Ascending aorta (tissue), 2 donors: ENCODE data around the gene A1BG. TPM values are rescaled to one million over a fixed set of nuclear protein-coding genes. Genes with fewer than 3 reads are reported as not detected.

Source experiments
- DNase-seq, 2 donors: peaks; one replicate each; pipeline ENCODE4 v3.0.0-alpha.2; 2019; ENCODE audit warnings: low spot score in 2 of 2
- H3K27ac ChIP-seq, 2 donors: fragments of 200-600 bp; sonication (generic); one replicate each; pipeline ENCODE4 v1.5.1; 2016 to 2017; ENCODE audit warnings: mild to moderate bottlenecking in 1 of 2
- H3K27me3 ChIP-seq: fragments of 200-600 bp; sonication (generic); one replicate; pipeline ENCODE4 v1.5.1; 2017
- H3K36me3 ChIP-seq, 2 donors: fragments of 200-600 bp; sonication (generic); one replicate each; pipeline ENCODE4 v1.5.1; 2016
- H3K4me1 ChIP-seq, 2 donors: fragments of 200-600 bp; sonication (generic); one replicate each; pipeline ENCODE4 v1.5.1; 2016 to 2017; ENCODE audit warnings: mild to moderate bottlenecking in 1 of 2
- H3K4me3 ChIP-seq, 2 donors: fragments of 200-600 bp; sonication (generic); one replicate each; pipeline ENCODE4 v1.5.1; 2016 to 2017; ENCODE audit warnings: mild to moderate bottlenecking in 1 of 2
- H3K9me3 ChIP-seq, 2 donors: fragments of 200-600 bp; sonication (generic); one replicate each; pipeline ENCODE4 v1.5.1; 2016
- CTCF ChIP-seq, 3 experiments: fragments of 200-600 bp in 2 of 3; fragments of 450-650 bp in 1 of 3; sonication (generic) in 2 of 3; IDR thresholded peaks; one replicate each; pipeline ENCODE4 v1.5.1; 2016 to 2019; ENCODE audit warnings: antibody characterized with exemption in 3 of 3, mild to moderate bottlenecking in 1 of 3, moderate library complexity in 1 of 3
- intact Hi-C: fragments of 100-400 bp; cut with DNase I; formaldehyde crosslinking; loops from one replicate; pipeline ENCODE4 v1.15.1; 2023
- total RNA-seq: library from RNA; depleted of rRNA; stranded (reverse); fragments of >200 nt; gene quantifications from one replicate; pipeline ENCODE4 v1.1.0, GENCODE V29; 2016

A1BG gene
- 0.32 TPM for total RNA-seq

- intact Hi-C loops = no loop called here
- no peaks in the 10 kb centered on the region for H3K9me3 ChIP-seq
- DNase-seq = no peak
- no peak within 1 kb of the TSS for H3K27ac ChIP-seq
- H3K4me3 ChIP-seq = no peak within 1 kb of the TSS
- TF ChIP-seq CTCF (IDR thresholded peaks at IDR 0.05) = no peak
- no peaks in the 10 kb centered on the region for H3K36me3 ChIP-seq
- no peaks in the 10 kb centered on the region for H3K27me3 ChIP-seq
- peaks cover 0 to 7% of the 10 kb centered on the region in 2 donors for H3K4me1 ChIP-seq
Observed at GRCh38 chr19:58352760-58353671, at the start of gene A1BG. Gene A1BG, minus strand, starts transcription at chr19:58353492. Its CDS starts 55 bp downstream, at chr19:58353437.

GRCh38 chr19:58401840-58402421 is 48.6 kb upstream of the A1BG start:
- Histone ChIP-seq H3K4me1 (peaks cover 7 to 10% of the 10 kb centered on the region in 2 donors), H3K27me3 (no peaks in the 10 kb centered on the region), H3K4me3 (peak overlapping the region; percentile 66 to 67), H3K9me3 (no peaks in the 10 kb centered on the region), H3K27ac (no peak overlapping the region), H3K36me3 (no peaks in the 10 kb centered on the region)
- intact Hi-C loops = loop anchor here (1.0 to 2.0 kb wide), 5 partner anchors 15 to 157 kb away; partner anchors contain the start of genes RPS5, ZNF132 and ZNF837
- DNase-seq = no peak
- no peak for TF ChIP-seq CTCF (IDR thresholded peaks at IDR 0.05)

GRCh38 chr19:58400916-58401839 is 47.9 kb upstream of the A1BG start:
- Histone ChIP-seq H3K27me3 (no peaks in the 10 kb centered on the region), H3K9me3 (no peaks in the 10 kb centered on the region), H3K36me3 (no peaks in the 10 kb centered on the region), H3K4me3 (peak overlapping the region; percentile 66 to 67), H3K27ac (no peak overlapping the region), H3K4me1 (peaks cover 7 to 10% of the 10 kb centered on the region in 2 donors)
- TF ChIP-seq CTCF (IDR thresholded peaks at IDR 0.05) = peak in 1 of 3 experiments; percentile 30
- DNase-seq = peak; percentile 99
- intact Hi-C loops = loop anchor here (1.0 to 2.0 kb wide), 5 partner anchors 14 to 158 kb away; partner anchors contain the start of genes RPS5, ZNF132 and ZNF837

GRCh38 chr19:58400316-58400915 is 47.1 kb upstream of the A1BG start:
- peaks cover 7 to 10% of the 10 kb centered on the region in 2 donors for H3K4me1 ChIP-seq
- no peak for DNase-seq
- H3K36me3 ChIP-seq = no peaks in the 10 kb centered on the region
- H3K4me3 ChIP-seq = peak overlapping the region; percentile 66 to 67
- H3K9me3 ChIP-seq = no peaks in the 10 kb centered on the region
- no peak for TF ChIP-seq CTCF (IDR thresholded peaks at IDR 0.05)
- H3K27ac ChIP-seq = no peak overlapping the region
- H3K27me3 ChIP-seq = no peaks in the 10 kb centered on the region
- intact Hi-C loops = loop anchor here (2.0 kb wide), 1 partner anchor 98 kb away; no protein-coding TSS in a partner anchor

GRCh38 chr19:58399903-58400302 is 46.6 kb upstream of the A1BG start:
- Histone ChIP-seq H3K9me3 (no peaks in the 10 kb centered on the region), H3K36me3 (peaks cover 0 to 3% of the 10 kb centered on the region in 2 donors), H3K4me1 (peaks cover 7 to 10% of the 10 kb centered on the region in 2 donors), H3K4me3 (peak overlapping the region in 1 of 2 donors; percentile 67), H3K27me3 (no peaks in the 10 kb centered on the region), H3K27ac (no peak overlapping the region)
- intact Hi-C loops = loop anchor here (2.0 kb wide), 1 partner anchor 99 kb away; no protein-coding TSS in a partner anchor
- DNase-seq = no peak
- no peak for TF ChIP-seq CTCF (IDR thresholded peaks at IDR 0.05)
